ENCODE data around the gene OR10Z1. TPM values are rescaled to one million over a fixed set of nuclear protein-coding genes. Genes with fewer than 3 reads are reported as not detected.

OR10Z1 gene
- total and polyA plus RNA-seq, 2 of the 8 experiments (the other 6 are each of a cell fraction or from before 2014, with no cell fraction given): not detected

GRCh38 chr1:158604968-158605367 is at the start of gene OR10Z1 (continued):
- TF ChIP-seq, protein P1, sequence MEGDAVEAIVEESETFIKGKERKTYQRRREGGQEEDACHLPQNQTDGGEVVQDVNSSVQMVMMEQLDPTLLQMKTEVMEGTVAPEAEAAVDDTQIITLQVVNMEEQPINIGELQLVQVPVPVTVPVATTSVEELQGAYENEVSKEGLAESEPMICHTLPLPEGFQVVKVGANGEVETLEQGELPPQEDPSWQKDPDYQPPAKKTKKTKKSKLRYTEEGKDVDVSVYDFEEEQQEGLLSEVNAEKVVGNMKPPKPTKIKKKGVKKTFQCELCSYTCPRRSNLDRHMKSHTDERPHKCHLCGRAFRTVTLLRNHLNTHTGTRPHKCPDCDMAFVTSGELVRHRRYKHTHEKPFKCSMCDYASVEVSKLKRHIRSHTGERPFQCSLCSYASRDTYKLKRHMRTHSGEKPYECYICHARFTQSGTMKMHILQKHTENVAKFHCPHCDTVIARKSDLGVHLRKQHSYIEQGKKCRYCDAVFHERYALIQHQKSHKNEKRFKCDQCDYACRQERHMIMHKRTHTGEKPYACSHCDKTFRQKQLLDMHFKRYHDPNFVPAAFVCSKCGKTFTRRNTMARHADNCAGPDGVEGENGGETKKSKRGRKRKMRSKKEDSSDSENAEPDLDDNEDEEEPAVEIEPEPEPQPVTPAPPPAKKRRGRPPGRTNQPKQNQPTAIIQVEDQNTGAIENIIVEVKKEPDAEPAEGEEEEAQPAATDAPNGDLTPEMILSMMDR (IDR thresholded peaks at IDR 0.05; ENCODE audit: control extremely low read depth in 1 of 3, insufficient read depth in 1 of 3, low read depth in 1 of 3, low read length in 3 of 3): no peak
